HL-60 (cell line): Measurements from ENCODE around the gene GADD45B.
"Not testable (repeated sequence)": the region's sequence is repeated elsewhere in the genome, so short reads cannot be mapped to it uniquely, and the experiment has no call there.

Source experiments
- DNase-seq, 2 experiments: peaks; one replicate each; pipeline ENCODE4 v3.0.0-alpha.2; 2010 to 2020; ENCODE audit warnings: low read depth in 1 of 2, low spot score in 1 of 2
- H3K27ac ChIP-seq: fragments of 250-450 bp; sonication (Bioruptor Pico); replicated peaks from 2 replicates; pipeline ENCODE4 v1.5.1; 2020; ENCODE audit warnings: mild to moderate bottlenecking, moderate library complexity
- H3K27me3 ChIP-seq: fragments of 250-450 bp; sonication (Bioruptor Pico); 2 replicates; pipeline ENCODE4 v1.5.1; 2021; ENCODE audit warnings: mild to moderate bottlenecking, moderate library complexity; ENCODE audit not compliant: insufficient read depth, poor library complexity, severe bottlenecking
- H3K4me3 ChIP-seq: replicated peaks from 2 replicates; pipeline ENCODE4 v1.5.1; 2011; ENCODE audit warnings: mild to moderate bottlenecking, control low read depth, low read length; ENCODE audit not compliant: insufficient read depth
- GABPA ChIP-seq: IDR thresholded peaks from 2 replicates; pipeline ENCODE4 v1.6.1; 2012; ENCODE audit warnings: low read depth
- POLR2AphosphoS5 ChIP-seq: IDR thresholded peaks from 2 replicates; pipeline ENCODE4 v1.6.1; 2012; ENCODE audit warnings: low read depth
- SPI1 ChIP-seq: IDR thresholded peaks from 2 replicates; pipeline ENCODE4 v1.6.1; 2012; ENCODE audit warnings: low read depth, mild to moderate bottlenecking, borderline replicate concordance
- TF ChIP-seq, protein P1 (sequence below): IDR thresholded peaks from 2 replicates; pipeline ENCODE4 v1.6.1; 2012; ENCODE audit warnings: low read depth; ENCODE audit not compliant: insufficient replicate concordance
- TF ChIP-seq, protein P2 (sequence below): IDR thresholded peaks from one replicate; pipeline ENCODE4 v1.5.1; 2011; ENCODE audit warnings: low read length, control low read depth, inconsistent platforms; ENCODE audit not compliant: insufficient read depth

Gene GADD45B

DNA sequence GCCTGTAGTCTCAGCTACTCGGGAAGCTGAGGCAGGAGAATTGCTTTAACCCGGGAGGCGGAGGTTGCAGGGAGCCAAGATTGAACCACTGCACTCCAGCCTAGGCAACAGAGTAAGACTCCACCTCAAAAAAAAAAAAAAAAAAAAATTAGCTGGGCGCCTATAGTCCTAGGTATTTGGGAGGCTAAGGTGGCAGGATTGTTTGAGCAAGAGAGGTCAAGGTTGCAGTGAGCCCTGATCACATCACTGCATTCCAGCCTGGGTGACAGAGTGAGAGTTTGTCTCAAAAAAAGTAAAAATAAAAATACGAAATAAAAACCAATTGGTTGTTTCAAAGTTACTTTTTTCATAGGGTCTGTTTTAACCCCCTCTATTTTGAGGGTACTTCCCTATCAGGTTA lies 17.9 kb upstream of the GADD45B start:
- H3K27ac ChIP-seq: no peak overlapping the region
- TF ChIP-seq SPI1 (no peak), POLR2AphosphoS5 (no peak), GABPA (no peak)
- TF ChIP-seq, protein P1, sequence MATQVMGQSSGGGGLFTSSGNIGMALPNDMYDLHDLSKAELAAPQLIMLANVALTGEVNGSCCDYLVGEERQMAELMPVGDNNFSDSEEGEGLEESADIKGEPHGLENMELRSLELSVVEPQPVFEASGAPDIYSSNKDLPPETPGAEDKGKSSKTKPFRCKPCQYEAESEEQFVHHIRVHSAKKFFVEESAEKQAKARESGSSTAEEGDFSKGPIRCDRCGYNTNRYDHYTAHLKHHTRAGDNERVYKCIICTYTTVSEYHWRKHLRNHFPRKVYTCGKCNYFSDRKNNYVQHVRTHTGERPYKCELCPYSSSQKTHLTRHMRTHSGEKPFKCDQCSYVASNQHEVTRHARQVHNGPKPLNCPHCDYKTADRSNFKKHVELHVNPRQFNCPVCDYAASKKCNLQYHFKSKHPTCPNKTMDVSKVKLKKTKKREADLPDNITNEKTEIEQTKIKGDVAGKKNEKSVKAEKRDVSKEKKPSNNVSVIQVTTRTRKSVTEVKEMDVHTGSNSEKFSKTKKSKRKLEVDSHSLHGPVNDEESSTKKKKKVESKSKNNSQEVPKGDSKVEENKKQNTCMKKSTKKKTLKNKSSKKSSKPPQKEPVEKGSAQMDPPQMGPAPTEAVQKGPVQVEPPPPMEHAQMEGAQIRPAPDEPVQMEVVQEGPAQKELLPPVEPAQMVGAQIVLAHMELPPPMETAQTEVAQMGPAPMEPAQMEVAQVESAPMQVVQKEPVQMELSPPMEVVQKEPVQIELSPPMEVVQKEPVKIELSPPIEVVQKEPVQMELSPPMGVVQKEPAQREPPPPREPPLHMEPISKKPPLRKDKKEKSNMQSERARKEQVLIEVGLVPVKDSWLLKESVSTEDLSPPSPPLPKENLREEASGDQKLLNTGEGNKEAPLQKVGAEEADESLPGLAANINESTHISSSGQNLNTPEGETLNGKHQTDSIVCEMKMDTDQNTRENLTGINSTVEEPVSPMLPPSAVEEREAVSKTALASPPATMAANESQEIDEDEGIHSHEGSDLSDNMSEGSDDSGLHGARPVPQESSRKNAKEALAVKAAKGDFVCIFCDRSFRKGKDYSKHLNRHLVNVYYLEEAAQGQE: no peak
- TF ChIP-seq, protein P2, sequence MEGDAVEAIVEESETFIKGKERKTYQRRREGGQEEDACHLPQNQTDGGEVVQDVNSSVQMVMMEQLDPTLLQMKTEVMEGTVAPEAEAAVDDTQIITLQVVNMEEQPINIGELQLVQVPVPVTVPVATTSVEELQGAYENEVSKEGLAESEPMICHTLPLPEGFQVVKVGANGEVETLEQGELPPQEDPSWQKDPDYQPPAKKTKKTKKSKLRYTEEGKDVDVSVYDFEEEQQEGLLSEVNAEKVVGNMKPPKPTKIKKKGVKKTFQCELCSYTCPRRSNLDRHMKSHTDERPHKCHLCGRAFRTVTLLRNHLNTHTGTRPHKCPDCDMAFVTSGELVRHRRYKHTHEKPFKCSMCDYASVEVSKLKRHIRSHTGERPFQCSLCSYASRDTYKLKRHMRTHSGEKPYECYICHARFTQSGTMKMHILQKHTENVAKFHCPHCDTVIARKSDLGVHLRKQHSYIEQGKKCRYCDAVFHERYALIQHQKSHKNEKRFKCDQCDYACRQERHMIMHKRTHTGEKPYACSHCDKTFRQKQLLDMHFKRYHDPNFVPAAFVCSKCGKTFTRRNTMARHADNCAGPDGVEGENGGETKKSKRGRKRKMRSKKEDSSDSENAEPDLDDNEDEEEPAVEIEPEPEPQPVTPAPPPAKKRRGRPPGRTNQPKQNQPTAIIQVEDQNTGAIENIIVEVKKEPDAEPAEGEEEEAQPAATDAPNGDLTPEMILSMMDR: no peak
- H3K27me3 ChIP-seq: no peaks in the 10 kb centered on the region
- DNase-seq: no peak
- no peak overlapping the region for H3K4me3 ChIP-seq

DNA sequence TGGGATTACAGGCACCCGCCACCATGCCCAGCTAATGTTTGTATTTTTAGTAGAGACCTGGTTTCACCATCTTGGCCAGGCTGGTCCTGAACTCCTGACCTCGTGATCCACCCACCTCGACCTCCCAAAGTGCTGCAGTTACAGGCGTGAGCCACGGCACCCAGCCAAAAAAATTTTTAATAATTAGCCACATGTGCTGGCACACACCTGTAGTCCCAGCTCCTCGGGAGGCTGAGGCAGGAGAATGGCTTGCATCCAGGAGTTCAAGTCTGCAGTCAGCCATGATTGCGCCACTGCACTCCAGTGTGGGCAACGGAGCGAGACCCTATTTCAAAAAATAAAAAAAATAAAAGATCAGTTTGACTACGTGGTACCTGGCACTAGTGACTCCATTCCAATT lies 17.2 kb upstream of the GADD45B start:
- not testable (repeated sequence) for H3K27ac ChIP-seq, DNase-seq, H3K4me3 ChIP-seq, H3K27me3 ChIP-seq

DNA sequence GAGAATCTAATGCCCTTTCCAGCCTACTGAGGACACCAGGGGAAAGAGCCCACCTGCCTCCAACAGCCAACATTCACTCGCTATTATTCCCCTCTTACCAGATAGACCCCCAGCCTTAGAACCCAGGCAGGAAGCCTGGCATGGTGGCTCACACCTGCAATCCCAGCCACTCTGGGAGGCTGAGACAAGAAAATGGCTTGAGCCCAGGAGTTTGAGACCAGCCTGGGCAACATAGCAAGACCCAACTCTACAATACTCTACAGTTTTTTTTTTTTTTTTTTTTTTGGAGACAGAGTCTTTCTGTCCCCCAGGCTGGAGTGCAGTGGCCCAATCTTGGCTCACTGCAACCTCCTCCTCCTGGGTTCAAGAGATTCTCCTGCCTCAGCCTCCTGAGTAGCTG lies 15.7 kb upstream of the GADD45B start:
- Histone ChIP-seq H3K27ac (no peak overlapping the region), H3K4me3 (no peak overlapping the region), H3K27me3 (no peaks in the 10 kb centered on the region)
- DNase-seq: no peak
- TF ChIP-seq GABPA: no peak
- TF ChIP-seq, protein P2: no peak
- TF ChIP-seq, protein P1: no peak
- TF ChIP-seq SPI1: no peak
- TF ChIP-seq POLR2AphosphoS5: no peak

DNA sequence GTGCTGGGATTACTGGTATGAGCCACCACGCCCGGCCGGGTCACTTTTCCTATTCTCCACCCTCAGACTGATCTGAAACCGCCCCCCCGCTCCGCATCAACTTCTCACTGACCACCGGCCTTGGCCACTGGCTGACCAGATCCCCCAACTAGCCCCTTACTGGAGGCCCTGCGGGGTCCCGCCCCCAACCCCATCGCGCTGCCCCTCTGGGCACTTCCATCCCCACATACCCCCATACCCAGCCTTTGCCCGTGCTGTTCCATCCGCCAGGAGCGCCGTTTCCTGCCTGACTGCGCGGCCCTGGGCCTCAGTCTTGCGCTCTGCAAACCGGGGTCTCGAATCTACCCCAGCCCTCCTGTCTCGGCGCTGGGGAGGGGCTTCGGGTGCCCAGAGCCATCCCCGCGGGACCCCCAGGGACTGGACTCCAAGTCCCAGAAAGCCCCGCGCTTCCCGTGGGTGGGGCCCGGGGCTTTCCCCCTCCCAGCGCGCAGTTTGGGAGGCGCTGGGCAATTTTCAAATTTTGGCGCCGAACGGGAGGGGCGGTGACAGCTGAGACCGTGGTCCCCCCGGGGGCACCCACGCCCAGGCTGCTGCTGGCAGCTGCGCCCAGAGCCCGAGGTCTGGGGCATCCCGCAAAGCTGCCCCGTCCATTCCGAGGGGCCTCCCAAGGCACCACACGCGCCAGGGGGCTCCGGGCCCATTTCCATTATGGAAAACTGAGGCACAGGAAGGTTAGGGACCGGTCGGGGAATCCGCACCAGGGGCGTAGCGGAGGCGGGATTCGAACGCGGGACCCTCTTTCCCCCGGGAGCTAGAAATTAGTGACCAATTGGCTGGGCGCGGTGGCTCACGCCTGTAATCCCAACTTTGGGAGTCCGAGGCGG lies 13.9 kb upstream of the GADD45B start:
- Histone ChIP-seq H3K4me3 (peak overlapping the region; percentile 53), H3K27ac (no peak overlapping the region), H3K27me3 (no peaks in the 10 kb centered on the region)
- TF ChIP-seq POLR2AphosphoS5 (no peak), SPI1 (no peak), GABPA (no peak)
- TF ChIP-seq, protein P2: no peak
- TF ChIP-seq, protein P1: no peak
- no peak for DNase-seq
